Hematopoietic multipotent progenitor cell treated with erythropoietin and hydrocortisone succinate and interleukin-3 and kit ligand, for 8 days (in vitro differentiated cells): ENCODE measurements around the gene PDE11A.
A peak's percentile ranks its signal among the peaks of the same experiment; 100 is the strongest.
"Not testable (repeated sequence)": the region's sequence is repeated elsewhere in the genome, so short reads cannot be mapped to it uniquely, and the experiment has no call there.

ENCODE experiments used
- DNase-seq: peaks from one replicate; pipeline ENCODE4 v3.0.0-alpha.2; 2015

The PDE11A gene

DNA sequence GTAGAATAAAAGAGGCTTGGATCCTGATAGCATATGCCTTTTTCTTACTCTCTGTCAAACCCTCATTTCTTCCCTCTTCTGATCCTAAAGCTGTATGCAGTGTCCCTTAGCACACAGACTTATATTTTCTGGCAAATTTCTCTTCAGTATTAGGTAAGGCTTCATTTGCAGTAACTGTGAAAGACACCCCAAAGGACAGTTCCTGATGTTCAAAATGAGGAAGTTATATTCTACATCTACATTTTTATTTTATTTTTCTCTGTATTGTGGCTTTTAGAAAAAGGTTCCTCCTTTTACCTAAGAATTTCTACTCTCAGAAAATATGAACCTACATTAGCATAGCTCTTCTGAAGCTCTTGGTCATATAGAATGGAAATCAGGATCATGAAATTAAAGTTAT lies 261.7 kb downstream of the PDE11A start:
- no peak for DNase-seq

DNA sequence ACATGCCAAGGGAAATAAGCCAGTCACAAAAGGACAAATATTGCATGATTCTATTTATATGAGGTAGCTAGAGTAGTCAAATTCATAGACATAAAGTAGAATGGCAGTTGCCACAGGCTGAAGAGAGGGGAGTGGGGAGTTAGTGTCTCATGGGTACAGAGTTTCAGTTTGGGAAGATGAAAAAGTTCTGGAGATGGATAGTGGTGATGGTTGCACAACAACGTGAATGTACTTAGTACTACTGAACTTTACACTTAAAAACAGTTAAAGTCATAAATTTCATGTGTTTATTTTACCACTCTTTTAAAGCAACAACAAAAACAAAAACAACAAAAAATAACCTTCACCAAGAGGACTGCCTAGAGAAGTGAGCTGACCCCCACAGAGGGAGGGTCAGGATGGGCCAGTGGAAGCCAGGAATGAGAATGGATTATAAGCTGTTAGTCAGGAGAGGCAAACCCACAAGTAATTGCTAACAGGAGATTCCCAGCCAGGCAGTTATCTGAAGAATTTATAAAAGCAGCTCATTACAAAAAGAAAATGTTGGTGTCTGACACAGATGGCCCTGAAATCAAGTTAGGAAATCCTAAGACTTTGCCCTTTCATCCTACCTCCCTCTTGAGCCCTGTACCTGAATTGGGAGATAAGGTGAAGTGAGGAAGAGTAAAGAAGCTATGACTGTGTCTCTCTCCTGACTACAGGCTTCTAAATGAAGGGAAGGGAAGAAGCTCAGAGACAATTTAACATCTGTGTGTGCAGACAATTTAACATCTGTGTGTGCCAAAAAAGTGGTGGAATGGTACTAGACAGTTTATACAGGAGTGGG lies 263.4 kb downstream of the PDE11A start:
- DNase-seq = no peak

DNA sequence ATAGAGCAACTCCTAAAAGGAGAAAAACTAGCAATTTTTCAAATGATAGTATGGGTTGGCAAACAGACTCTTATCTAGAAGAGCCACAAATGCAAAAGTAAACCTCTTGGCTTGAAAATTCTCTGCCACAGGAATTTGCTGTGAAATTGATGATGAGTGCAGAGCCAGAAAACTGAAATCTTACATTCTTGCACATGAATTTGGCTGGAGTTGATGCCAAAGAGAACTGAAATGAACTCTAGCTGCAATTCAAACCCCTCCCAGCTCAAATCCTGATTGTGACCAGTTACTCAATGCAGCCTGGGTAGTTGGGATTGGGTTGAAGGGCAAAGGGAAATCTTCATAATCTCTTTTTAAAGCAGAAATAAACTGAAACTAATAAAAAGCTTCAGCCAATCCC lies 266.6 kb downstream of the PDE11A start:
- no peak for DNase-seq

- DNase-seq = peak; percentile 4
Observed at GRCh38 chr2:177799531-177799930, 273.0 kb downstream of the PDE11A start.

GRCh38 chr2:177797808-177798207 lies 274.8 kb downstream of the PDE11A start:
- no peak for DNase-seq

- DNase-seq = no peak
Observed at GRCh38 chr2:177796654-177797415, 275.7 kb downstream of the PDE11A start.

DNA sequence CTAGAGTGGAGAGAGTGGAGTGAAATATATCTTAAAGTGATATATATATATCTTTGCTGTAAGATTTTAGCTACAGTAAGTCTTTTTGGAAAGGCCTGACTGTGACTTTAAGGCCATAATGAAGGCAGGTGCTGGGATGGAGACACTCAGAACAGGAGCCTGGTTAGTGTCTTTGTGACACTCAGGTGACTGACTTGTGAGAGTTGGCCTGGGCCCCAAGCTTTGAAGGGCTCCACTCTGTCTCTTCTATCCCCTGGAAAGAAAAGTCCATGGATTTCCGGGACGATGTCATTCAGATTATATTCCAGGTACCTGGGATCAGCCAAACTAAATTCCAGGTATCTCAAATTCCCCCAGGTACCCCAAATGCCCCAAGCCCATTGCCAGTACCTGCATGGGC lies 276.6 kb downstream of the PDE11A start:
- no peak for DNase-seq

DNA sequence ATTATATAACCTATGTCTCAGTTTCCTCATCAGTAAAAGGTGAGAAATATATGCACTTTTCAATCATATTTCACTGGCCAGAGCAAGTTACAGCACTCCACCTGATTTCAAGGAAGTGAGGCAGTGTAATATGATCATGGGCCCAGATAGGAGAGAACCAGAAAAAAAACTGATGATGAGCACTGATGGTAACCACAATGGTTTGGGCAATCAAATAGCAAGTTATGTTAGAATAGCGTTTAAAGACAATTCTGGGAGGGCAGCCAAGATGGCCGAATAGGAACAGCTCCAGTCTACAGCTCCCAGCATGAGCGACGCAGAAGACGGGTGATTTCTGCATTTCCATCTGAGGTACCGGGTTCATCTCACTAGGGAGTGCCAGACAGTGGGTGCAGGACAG lies 287.4 kb downstream of the PDE11A start:
- not testable (repeated sequence) for DNase-seq

DNA sequence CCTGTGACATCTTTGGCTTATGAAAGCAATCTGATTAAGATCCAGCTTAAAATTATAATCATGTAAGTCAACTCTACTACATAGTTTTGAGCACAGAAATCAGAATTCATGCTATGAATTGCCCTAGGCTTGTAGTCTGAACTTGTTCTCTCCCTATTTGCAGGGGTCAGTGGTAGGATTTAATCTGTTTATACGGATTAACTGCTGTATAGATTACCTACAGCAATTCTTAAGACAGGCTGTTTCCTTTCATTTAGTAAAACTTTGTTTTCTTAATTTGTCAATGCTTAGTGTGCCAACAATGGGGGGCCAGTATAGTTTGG lies 287.9 kb downstream of the PDE11A start:
- no peak for DNase-seq

DNA sequence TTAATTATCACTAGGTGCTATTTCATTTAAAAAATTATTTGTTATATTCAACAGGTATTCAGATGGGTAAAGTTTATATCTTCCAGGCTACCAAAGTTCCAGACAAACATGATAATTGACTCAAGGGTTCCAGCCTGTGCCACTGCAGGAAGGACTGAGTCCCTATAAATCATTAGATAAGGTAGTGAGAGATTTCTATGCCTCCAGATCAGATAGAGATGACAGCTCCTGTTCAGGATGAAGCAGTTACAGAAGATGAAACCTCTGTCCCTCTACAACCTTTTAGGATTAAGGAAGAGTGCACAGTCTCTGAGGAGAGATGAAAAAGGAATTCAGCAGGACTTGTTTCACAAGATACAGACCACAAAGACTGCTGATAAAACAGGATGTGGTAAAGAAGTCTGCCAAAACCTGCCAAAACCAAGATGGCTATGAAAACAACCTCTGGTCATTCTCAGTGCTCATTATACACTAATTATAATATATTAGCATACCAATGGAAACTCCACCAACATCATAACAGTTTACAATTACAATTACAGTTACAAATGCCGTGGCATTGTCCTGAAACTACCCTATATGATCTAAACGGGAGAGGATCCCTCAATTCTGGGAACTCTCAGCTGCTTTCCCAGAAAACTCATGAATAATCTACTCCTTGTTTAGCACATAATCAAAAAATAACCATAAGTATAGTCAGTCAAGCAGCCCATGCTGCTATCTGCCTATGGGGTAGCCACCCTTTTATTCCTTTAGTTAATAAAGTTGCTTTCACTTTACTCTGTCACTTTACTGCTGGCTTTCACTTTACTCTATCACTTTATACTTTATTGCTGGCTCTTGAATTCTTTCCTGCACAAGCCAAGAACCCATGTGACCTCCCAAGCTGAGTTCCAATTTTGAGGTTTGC lies 288.5 kb downstream of the PDE11A start:
- peak; percentile 49 for DNase-seq

DNA sequence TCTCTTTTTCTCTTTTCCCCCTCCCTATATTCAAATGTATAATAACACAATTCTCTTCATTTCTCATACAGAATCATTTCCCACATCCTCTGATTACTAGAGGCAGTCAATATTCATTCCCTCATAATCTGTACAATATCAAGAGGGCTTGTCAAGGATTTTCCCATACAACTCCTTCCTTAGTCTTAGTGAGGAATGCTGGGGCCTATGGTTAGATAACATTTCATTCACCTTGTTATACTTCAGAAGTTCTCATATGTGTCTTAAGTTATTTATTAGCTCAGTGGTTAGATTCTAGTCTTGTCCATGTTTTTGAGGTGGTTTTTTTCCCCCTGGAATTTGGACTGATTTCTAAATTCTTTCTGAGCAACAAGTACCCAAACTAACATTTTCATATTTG lies 289.5 kb downstream of the PDE11A start:
- no peak for DNase-seq

DNA sequence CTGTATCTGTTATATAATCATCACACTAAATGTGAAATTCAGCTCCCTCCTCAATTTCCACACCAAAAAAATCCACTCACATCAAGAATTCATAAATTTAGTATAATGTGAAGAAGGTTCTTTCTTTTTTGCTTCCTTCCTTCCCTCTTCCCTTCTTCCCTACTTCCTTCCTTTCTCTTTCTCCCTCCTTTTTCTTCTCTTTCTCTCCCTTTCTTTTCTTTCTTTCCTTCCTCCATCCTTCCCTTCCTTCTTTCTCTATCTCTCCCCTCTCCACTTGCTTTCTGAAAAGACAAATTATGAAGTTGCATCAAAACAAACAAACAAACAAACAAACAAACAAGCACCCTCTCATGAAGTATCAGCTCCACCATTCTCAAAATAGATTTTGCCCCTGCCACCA lies 290.0 kb downstream of the PDE11A start:
- DNase-seq = no peak

- DNase-seq = no peak
Observed at GRCh38 chr2:177778472-177778871, 294.1 kb downstream of the PDE11A start.

- peak; percentile 56 for DNase-seq
Observed at GRCh38 chr2:177772529-177772928, 300.0 kb downstream of the PDE11A start.

GRCh38 chr2:177771191-177771590 lies 301.4 kb downstream of the PDE11A start:
- DNase-seq = no peak

GRCh38 chr2:177767768-177768167 lies 304.8 kb downstream of the PDE11A start:
- DNase-seq = peak; percentile 31

- DNase-seq = no peak
Observed at GRCh38 chr2:177765698-177766097, 306.9 kb downstream of the PDE11A start.

DNA sequence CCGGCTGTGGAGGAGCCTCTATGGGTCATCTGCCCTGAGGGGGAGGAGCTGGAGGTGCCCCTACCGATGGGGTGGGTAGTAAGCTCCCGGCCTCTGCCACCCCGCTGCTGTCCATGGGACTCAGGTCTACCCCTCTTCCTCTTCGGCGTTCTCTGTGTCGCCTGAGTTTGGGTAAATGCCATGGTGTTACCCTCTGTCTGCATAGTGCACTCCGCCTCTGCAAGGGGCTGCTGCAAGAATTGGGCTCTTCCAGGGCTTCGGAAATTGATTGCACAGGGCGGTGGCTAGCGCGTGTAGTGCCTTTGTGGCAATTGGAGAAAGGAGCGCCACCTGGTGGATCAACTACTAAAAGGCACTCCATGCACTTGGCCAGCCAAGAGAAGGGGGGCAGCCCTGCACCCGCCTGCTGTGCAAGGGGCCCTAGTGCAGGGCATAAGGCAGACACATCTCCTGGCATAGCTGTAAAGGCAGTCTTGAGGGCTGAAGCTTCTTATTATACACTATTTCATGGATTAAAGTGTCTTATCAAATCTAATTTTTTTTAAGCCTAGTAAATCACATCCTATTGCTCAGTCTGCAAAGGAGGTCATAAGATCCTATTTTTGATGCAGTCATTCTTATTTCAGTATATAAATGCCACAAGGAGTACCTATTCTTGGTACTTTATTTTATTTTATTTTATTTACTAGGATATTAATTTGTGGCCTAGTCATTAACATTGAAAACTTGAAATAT lies 308.9 kb downstream of the PDE11A start:
- peak; percentile 82 for DNase-seq

GRCh38 chr2:177759443-177759842 lies 313.1 kb downstream of the PDE11A start:
- no peak for DNase-seq

- DNase-seq = peak; percentile 40
Observed at GRCh38 chr2:177758591-177759371, 313.8 kb downstream of the PDE11A start.

DNA sequence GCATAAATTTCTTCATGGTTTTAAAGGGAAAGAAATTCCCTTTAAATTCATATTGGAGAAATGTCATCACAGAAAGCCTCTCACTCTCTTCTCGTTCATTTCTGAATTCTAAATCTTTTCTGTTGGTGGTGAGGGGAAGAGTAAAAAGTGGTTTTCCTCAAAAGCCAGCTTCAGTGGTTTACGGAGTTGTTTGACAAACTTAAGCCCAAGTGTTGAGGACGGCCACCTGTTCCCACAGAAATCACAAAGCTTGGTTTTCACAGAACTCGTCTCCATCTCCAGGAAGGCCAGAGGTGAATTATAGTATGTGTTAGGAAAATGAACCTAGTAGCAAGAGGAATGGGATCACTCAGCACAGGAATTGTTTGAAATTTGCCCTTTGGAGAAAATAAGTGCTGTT lies 316.2 kb downstream of the PDE11A start:
- no peak for DNase-seq

GRCh38 chr2:177754492-177754873 lies 318.1 kb downstream of the PDE11A start:
- DNase-seq = no peak
